HFFc6 (cell line): ENCODE results near the gene PHLDA3. TPM values are rescaled to one million over a fixed set of nuclear protein-coding genes. Genes with fewer than 3 reads are reported as not detected.
A peak's percentile ranks its signal among the peaks of the same experiment; 100 is the strongest.

ENCODE experiments used
- DNase-seq: peaks from one replicate; pipeline ENCODE4 v3.0.0-alpha.2; 2018
- H3K27ac Mint-ChIP-seq: 2 replicates; pipeline ENCODE4 v1.8.0; 2020; ENCODE audit warnings: mild to moderate bottlenecking, mixed read lengths
- H3K27me3 Mint-ChIP-seq: 2 replicates; pipeline ENCODE4 v1.8.0; 2021; ENCODE audit warnings: mild to moderate bottlenecking, moderate library complexity, mixed read lengths; ENCODE audit not compliant: insufficient read depth
- H3K36me3 Mint-ChIP-seq: 2 replicates; pipeline ENCODE4 v1.8.0; 2021; ENCODE audit warnings: low read depth, mixed read lengths
- H3K4me1 Mint-ChIP-seq: 2 replicates; pipeline ENCODE4 v1.8.0; 2020; ENCODE audit warnings: low read depth, mixed read lengths
- H3K4me3 Mint-ChIP-seq: 2 replicates; pipeline ENCODE4 v1.8.0; 2020; ENCODE audit warnings: mild to moderate bottlenecking, moderate library complexity, mixed read lengths
- H3K9me3 Mint-ChIP-seq: 2 replicates; pipeline ENCODE4 v1.8.0; 2020; ENCODE audit warnings: mild to moderate bottlenecking, mixed read lengths
- total RNA-seq, 6 experiments: library from RNA; stranded (reverse); fragmentation: NEBNext Ultra II Directional; extraction: Animal tissue kit (Norgen Biotek cat#: 25700); gene quantifications; 2 replicates in 1 of 6; 3 replicates in 5 of 6; pipeline ENCODE4 v1.2.3, GENCODE V29; 2021
- TF ChIP-seq, protein P1 (sequence below): fragments of 200-600 bp; sonication (generic); IDR thresholded peaks from 2 replicates; pipeline ENCODE4 v1.5.0; 2021; ENCODE audit warnings: antibody characterized with exemption, mild to moderate bottlenecking

The PHLDA3 gene
- total RNA-seq, 6 experiments from 2014 or later, result 101 to 113 (median 108) TPM

- peaks cover 90% of the 10 kb centered on the region for H3K36me3 Mint-ChIP-seq
- H3K27ac Mint-ChIP-seq, result peak overlapping the region; percentile 95
- TF ChIP-seq, protein P1, sequence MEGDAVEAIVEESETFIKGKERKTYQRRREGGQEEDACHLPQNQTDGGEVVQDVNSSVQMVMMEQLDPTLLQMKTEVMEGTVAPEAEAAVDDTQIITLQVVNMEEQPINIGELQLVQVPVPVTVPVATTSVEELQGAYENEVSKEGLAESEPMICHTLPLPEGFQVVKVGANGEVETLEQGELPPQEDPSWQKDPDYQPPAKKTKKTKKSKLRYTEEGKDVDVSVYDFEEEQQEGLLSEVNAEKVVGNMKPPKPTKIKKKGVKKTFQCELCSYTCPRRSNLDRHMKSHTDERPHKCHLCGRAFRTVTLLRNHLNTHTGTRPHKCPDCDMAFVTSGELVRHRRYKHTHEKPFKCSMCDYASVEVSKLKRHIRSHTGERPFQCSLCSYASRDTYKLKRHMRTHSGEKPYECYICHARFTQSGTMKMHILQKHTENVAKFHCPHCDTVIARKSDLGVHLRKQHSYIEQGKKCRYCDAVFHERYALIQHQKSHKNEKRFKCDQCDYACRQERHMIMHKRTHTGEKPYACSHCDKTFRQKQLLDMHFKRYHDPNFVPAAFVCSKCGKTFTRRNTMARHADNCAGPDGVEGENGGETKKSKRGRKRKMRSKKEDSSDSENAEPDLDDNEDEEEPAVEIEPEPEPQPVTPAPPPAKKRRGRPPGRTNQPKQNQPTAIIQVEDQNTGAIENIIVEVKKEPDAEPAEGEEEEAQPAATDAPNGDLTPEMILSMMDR, result no peak
- peaks cover 81% of the 10 kb centered on the region for H3K4me1 Mint-ChIP-seq
- DNase-seq, result peak; percentile 96
- H3K27me3 Mint-ChIP-seq, result peaks cover 18% of the 10 kb centered on the region
- no peaks in the 10 kb centered on the region for H3K9me3 Mint-ChIP-seq
- peak overlapping the region; percentile 66 for H3K4me3 Mint-ChIP-seq
These were observed 20.0 kb upstream of the PHLDA3 start for GRCh38 chr1:201488830-201489589.

DNA sequence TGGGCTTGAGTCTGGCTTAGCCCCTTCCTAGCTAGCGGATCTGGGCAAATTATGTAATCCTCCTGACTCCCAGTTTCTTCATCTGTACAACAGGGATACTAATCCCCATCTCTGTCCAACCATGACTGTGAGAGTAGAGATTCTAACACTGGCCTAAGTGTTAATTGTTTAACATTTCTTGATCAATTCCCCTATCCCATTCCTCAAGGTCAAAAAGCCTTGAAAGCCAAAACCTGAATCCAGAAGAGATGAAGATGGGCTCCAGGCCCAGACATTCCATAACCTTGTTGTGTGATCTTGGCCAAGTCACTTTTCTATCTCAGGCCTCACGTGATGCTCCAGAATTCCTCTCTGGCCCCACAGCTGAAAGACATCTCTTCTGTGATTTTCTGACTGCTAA is 18.8 kb upstream of the PHLDA3 start:
- peaks cover 68% of the 10 kb centered on the region for H3K4me1 Mint-ChIP-seq
- TF ChIP-seq, protein P1, result no peak
- H3K4me3 Mint-ChIP-seq, result no peak overlapping the region
- DNase-seq, result no peak
- no peaks in the 10 kb centered on the region; the same call in 1 of the 2 replicates for H3K9me3 Mint-ChIP-seq
- H3K27me3 Mint-ChIP-seq, result peaks cover 23% of the 10 kb centered on the region
- H3K27ac Mint-ChIP-seq, result peak overlapping the region; percentile 95
- H3K36me3 Mint-ChIP-seq, result peaks cover 83% of the 10 kb centered on the region

GRCh38 chr1:201486187-201486586 is 17.2 kb upstream of the PHLDA3 start:
- H3K27ac Mint-ChIP-seq, result peak overlapping the region; percentile 32
- no peak for DNase-seq
- H3K4me3 Mint-ChIP-seq, result no peak overlapping the region
- TF ChIP-seq, protein P1, result no peak
- peaks cover 67% of the 10 kb centered on the region for H3K4me1 Mint-ChIP-seq
- peaks cover 68% of the 10 kb centered on the region for H3K36me3 Mint-ChIP-seq
- peaks cover 31% of the 10 kb centered on the region for H3K27me3 Mint-ChIP-seq
- no peaks in the 10 kb centered on the region; the same call in 1 of the 2 replicates for H3K9me3 Mint-ChIP-seq

DNA sequence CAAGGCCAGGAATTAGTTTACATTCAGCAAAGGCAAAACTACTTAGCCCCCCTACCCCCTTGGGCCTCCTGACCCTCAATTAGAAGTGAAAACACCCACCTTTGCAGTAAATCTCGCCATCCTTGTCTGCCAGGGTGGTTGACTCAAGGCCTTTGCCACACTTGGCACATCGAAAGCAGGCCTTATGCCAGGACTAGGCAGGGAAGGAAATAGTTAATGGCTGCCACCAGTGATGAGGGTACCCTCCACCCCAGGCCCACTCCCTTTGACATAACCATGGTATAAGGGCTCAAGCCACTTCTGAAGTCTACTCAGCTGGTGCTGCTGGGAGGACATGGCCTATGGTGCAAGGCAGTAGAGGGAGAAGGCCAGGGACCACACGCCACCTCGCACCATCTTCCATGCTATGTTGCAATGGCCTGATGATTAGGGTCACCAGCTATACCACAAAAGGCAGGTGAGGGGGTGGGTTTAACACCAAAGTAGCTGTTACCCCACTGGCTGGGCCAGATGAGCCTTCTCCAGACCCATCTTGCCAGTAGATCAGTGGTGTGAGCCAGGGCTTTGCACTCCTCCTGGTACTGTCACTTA is 16.3 kb upstream of the PHLDA3 start:
- TF ChIP-seq, protein P1, result no peak
- no peaks in the 10 kb centered on the region; the same call in 1 of the 2 replicates for H3K9me3 Mint-ChIP-seq
- H3K36me3 Mint-ChIP-seq, result peaks cover 59% of the 10 kb centered on the region
- H3K27ac Mint-ChIP-seq, result no peak overlapping the region
- no peak for DNase-seq
- no peak overlapping the region for H3K4me3 Mint-ChIP-seq
- peaks cover 30% of the 10 kb centered on the region for H3K27me3 Mint-ChIP-seq
- H3K4me1 Mint-ChIP-seq, result peaks cover 67% of the 10 kb centered on the region

GRCh38 chr1:201483373-201483949 is 14.5 kb upstream of the PHLDA3 start:
- H3K27me3 Mint-ChIP-seq, result peaks cover 23% of the 10 kb centered on the region
- TF ChIP-seq, protein P1, result no peak
- H3K36me3 Mint-ChIP-seq, result peaks cover 40% of the 10 kb centered on the region
- H3K27ac Mint-ChIP-seq, result peak overlapping the region; percentile 68
- no peak overlapping the region for H3K4me3 Mint-ChIP-seq
- no peak for DNase-seq
- no peaks in the 10 kb centered on the region; the same call in 1 of the 2 replicates for H3K9me3 Mint-ChIP-seq
- H3K4me1 Mint-ChIP-seq, result peaks cover 63% of the 10 kb centered on the region
